GM12874 (cell line): Measurements from ENCODE around the gene IGSF5.

Experiments
- TF ChIP-seq, protein P1 (sequence below): IDR thresholded peaks from 2 replicates; pipeline ENCODE4 v1.5.1; 2011; ENCODE audit warnings: low read depth, mild to moderate bottlenecking, control low read depth, low read length, moderate library complexity; ENCODE audit not compliant: insufficient read depth

IGSF5 gene

GRCh38 chr21:39726133-39726532 is 18.9 kb upstream of the IGSF5 start:
- TF ChIP-seq, protein P1, sequence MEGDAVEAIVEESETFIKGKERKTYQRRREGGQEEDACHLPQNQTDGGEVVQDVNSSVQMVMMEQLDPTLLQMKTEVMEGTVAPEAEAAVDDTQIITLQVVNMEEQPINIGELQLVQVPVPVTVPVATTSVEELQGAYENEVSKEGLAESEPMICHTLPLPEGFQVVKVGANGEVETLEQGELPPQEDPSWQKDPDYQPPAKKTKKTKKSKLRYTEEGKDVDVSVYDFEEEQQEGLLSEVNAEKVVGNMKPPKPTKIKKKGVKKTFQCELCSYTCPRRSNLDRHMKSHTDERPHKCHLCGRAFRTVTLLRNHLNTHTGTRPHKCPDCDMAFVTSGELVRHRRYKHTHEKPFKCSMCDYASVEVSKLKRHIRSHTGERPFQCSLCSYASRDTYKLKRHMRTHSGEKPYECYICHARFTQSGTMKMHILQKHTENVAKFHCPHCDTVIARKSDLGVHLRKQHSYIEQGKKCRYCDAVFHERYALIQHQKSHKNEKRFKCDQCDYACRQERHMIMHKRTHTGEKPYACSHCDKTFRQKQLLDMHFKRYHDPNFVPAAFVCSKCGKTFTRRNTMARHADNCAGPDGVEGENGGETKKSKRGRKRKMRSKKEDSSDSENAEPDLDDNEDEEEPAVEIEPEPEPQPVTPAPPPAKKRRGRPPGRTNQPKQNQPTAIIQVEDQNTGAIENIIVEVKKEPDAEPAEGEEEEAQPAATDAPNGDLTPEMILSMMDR: no peak

DNA sequence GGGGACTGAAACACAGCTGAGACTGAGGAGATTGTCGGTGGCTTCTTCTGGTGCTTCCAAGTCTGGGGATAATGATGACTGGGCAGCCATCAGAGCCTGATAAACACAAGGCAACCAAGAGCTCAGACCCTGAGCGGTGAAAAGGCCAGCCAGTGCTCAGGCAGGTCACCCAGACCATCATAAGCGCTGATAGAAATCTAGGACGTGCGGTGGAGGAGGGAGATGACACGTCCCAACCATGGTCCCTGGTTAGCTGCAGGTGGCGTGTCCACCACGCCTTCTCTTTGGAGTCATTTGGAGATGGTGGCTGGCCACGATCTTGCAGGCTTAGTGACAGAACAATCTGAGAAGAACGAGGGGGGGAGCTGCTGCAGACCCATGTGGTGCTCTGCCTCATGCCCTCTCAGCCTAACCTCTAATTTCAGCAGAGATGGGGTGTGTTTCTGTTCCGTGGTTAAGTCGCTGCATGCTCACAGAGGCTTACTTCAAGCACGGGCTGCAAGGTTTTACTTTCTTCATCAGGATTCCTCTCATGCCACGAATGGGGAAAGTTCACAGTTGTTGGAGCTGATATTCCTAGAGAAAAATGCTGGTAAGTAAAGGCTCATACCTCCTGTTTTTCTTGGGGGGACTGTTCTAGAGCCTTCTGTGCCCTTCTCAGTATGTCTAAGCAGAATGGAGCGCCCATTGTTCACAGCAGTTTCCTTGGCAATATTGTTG is 17.4 kb upstream of the IGSF5 start:
- TF ChIP-seq, protein P1: no peak

- TF ChIP-seq, protein P1: no peak
Observed at GRCh38 chr21:39728341-39728740, 16.6 kb upstream of the IGSF5 start.

- TF ChIP-seq, protein P1: no peak
Observed at GRCh38 chr21:39730418-39731157, 14.4 kb upstream of the IGSF5 start.

DNA sequence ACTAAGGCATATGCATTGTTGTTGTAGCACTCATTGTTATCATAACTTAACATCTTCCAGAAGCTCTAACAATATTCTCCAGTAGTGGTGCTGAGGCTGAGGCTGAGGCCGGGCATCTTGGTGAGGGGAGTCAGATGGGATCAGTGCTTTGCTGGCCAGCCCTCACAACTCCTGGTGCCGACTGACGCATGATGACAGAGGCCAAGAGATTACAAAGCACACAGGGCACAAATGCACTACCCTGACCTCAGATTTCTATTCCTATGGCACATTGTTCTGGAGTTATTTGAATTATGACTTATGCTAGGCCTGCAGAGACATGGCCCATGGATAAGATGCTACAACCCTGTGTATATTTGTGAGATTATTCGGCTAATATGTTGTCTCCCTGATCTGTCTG is 8.3 kb upstream of the IGSF5 start:
- TF ChIP-seq, protein P1: no peak

GRCh38 chr21:39737376-39738000 is 7.5 kb upstream of the IGSF5 start:
- TF ChIP-seq, protein P1: no peak

GRCh38 chr21:39738566-39738965 is 6.4 kb upstream of the IGSF5 start:
- TF ChIP-seq, protein P1: no peak
